Measurements from ENCODE around the gene JPH3.
"Not testable (repeated sequence)": the region's sequence is repeated elsewhere in the genome, so short reads cannot be mapped to it uniquely, and the experiment has no call there.

JPH3 gene

DNA sequence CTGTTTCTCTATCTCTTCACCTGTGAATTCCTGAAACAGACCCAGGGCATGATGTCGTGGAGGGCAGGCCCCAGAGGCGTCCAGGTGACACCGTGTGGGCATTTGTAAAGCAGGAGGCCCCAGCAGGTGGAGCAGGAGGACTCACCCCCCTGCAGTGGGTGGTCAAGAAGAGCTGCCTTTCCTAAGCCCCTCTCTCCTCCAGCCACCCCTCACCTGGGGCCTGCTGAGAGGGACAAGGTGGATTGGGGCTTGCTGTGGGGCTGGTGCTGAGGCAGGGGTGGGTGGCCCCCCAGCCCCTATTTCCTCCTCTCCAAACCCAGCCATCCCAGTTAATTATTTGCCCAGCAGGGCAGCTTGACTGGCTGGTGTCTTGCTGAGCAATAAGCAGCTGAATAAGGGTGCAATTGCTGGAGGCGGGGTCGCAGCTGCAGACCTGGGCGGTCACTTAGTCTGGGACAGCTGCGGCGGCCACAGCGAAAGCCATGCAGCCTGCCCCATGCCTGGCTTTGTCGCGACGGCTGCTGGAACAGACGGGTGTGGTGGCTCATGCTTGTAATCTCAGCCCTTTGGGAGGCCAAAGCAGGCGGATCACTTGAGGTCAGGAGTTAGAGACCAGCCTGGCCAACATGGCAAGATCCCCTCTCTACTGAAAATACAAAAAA lies 56.4 kb downstream of the JPH3 start:
- no peak for DNase-seq

DNA sequence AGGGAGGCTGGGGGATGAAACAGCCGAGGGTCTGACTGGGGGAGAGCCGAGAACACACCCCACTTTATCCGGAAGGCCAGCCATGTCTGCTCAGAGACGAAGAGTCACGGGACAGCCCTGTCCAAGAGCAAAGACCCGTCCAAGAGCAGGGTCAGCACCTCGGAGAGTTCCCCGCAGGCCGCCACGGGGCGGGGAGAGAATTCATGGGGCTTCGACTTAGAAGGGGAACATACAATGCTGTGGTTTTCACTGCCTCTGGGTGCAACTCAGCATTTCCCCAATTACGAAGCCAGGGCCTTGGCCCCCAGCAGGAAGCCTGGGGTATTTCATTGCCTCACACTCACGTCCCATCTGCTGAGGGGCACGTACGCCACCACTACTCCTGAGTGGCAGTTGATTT lies 59.3 kb downstream of the JPH3 start:
- no peak for DNase-seq

DNA sequence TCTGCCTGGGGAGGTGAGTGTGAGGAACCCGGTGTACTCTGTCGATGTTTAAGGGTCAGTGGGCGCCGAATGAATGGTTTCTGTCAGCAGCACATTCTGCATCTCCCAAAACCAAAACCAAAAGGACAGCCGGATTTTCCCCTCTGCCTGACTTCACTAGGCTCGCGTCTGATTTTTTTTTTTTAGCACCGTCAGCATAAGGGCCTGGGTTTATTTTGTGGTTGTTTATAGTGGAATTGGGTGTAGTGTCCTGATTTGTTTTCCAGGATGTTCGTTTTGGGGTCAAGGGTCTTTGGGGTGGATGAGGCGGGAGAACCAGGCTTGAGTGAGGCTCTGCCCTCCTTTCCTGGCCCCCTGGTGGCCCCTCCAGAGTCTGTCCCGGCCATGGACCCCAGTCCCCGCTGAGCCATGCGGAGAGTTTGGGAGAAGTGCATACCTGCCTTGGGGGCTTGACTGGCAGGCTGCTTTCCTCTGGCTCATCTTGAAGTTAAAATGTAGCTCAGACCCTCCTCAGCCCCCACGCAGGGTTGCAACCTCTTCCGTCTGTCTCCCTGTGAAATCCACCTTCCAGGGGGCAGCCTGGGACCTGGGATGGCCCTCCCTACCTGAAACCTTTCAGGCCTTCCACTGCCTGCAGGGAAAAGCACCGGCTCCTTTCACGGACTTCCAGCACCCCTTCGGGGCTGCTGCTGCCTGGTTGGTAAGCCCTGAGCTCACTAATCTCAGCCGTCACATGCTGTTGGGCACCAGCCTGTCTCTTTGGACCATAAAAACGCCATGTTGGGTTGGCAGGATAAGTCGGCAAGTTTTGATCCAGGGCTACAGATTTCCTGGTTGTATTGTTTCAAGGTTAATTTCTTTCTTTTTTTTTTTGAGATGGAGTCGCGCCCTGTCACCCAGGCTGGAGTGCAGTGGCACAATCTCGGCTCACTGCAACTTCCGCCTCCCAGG lies 60.2 kb downstream of the JPH3 start:
- no peak for DNase-seq

DNA sequence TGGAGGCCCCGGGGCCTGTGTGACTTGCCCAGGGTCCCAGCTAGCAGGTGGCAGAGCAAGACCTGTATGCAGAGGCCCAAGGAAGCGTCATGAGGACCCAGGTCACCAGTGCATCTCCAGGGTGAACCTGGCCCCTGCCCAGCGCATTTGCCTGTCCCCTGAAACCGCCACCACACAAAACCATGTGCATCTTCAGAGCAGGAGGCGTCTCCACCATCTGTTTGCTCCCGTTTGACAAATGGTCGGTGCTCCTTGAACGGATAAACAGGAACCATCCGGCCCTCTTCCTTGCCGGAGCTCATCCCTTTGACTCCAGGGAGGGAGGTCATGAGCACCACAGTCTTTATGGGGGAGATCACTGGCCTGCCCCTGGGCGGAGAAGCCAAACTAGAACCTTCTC lies 62.5 kb downstream of the JPH3 start:
- no peak for DNase-seq

DNA sequence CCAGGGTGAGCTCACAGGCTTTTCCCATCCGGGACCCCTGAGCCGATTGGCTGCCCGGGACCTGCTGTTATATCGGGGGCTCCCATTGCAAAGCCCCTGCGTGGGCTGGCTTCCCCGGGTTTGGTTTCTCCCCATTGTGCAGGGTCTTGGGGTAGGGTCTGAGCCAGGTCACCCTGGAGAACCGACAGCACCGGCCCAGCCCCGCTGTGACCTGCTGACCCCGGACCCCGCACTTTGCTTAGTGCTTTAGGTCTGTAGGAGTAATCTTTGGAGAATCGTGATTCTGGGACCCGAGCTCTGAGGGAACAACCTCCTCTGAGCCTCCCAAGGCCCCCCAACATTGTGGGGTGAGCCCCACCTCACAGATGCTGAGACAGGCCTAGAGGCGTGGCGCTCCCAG lies 62.9 kb downstream of the JPH3 start:
- DNase-seq: no peak

DNA sequence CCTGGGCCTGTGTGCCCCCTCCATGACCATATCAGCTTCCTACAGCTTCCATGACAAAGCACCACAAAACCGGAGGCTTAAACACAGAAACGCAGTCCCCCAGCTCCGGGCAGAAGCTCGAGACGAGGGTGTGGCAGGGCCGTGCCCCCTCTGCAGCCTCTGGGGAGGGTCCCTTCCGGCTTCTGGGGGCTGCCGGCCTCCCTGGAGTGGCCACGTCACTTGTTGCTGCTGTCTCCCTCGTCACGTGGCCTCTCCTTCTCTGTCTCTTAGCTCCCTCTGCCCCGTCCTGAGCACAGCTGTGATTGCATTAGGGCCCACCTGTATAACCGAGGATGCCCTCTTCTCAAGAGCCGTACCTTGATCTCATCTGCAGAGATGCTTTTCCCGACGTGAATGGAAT lies 64.6 kb downstream of the JPH3 start:
- no peak for DNase-seq

DNA sequence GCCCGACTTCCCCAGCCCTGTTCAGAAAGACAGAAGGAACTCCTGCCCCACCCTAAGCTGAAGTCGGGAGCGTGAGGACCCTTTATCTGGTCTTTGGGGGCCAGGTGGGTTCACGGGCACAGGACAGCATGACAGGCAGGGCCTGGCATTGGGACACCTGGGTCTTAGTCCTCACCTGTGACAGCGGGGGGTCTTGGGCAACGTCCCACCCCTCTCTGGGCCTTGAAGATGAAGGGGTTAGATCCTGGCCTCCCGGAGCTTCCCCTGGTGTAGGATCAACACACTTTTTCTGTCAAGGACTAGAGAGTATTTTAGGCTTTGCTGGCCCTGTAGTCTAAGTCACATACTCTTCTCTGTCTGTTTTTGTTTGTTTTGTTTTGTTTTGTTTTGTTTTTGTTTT lies 65.1 kb downstream of the JPH3 start:
- no peak for DNase-seq

DNA sequence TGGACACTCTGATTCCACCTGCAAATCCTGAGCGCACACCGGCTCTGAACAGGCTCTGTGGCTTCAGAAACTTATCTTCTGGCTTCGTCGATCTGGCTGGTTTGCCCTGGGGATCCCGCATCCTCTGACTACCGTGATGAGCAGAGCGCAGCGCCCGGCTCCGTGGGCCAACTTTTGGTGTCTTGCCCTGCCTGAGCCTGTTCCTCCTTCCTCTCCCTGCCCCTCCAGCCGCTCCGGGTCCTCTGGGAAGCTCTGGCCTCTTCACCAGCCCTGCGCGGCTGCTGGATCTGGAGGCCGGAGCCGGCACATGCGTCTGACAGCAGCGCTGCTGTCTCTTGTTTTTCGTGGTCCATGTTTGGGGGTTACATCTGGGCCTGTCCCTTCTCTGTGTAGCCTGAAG lies 65.6 kb downstream of the JPH3 start:
- no peak for DNase-seq

DNA sequence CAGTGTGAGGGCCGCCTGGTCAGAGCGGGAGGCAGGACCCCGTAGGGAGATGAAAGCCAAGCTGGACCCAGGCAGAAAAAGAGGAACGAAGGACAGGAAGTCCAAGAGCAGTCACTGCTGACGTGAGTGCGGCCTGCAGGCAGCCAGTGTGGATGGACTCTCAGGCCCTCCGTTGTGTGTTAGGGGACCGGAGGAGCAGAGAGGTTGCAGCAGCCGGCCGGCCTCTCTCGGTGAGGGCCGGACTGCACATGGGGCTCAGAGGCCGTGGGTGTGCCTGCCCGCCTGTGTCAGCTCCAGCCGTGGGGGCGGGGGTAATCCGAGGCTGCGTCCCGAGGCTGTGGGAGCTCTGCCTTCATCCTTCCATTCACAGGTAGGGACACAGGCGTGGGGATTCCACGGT lies 67.4 kb downstream of the JPH3 start:
- no peak for DNase-seq

DNA sequence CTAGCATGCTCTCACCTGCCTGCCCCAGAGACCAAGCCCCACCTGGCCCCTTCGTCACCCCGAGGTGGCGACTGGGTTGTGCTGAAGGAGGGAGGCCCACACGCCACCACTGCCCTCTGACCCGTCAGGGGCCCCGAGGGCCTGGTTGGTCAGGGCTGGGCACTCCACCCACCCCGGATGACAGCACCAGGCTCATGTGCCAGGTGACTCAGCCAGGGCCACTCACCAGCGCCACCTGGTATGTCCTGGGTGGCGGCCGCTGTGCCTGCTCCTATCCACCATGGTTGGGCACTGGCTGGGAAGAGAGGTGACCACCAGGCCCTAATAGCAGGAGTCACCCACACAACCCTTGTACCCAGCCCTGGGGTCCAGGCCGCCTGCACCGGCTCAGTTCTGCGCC lies 68.9 kb downstream of the JPH3 start:
- DNase-seq: no peak

DNA sequence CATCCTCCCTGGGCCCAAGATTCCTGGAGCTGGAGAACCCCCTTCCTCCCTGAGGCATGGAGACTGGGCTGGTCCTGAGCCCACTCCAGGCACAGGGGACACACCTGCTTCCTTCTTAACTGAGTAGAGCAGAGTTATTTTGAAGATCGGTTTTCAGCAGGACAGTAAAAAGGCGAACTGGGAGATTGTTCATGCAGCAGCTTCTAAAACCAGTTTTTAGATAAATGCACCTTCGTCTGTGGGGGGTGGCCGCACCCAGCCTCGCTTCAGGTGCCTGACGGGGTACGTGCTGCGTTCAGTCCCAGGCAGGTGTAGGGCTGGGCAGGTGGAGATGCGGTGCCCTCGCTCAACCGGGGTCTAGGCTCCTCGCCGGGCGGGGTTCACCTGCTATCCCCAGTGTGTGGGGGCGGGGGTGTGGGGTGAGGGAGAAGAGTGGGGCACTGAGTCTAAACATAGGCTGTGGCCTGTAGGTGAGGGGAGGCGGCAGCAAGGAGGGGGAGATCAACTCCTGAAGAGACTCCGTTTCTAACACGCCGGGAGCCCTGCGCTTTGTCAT lies 69.5 kb downstream of the JPH3 start:
- no peak for DNase-seq

DNA sequence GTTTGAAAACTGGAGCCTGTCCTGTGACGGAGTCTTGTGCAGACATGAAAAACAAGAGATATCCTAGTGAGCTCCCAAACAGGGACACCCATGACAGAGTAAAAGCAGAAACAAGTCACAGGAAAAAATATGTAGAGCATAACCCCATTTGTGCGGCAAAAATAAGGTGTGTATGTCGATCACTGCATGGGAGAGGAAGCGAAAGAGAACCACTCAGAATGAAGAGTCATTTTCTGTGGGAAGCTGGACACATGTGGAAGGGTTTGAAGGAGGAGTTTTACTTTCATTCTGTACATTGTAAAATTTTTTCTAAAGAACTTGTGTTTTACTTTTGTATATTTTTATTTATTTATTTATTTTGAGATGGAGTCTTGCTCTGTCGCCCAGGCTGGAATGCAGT lies 72.1 kb downstream of the JPH3 start:
- DNase-seq: no peak

DNA sequence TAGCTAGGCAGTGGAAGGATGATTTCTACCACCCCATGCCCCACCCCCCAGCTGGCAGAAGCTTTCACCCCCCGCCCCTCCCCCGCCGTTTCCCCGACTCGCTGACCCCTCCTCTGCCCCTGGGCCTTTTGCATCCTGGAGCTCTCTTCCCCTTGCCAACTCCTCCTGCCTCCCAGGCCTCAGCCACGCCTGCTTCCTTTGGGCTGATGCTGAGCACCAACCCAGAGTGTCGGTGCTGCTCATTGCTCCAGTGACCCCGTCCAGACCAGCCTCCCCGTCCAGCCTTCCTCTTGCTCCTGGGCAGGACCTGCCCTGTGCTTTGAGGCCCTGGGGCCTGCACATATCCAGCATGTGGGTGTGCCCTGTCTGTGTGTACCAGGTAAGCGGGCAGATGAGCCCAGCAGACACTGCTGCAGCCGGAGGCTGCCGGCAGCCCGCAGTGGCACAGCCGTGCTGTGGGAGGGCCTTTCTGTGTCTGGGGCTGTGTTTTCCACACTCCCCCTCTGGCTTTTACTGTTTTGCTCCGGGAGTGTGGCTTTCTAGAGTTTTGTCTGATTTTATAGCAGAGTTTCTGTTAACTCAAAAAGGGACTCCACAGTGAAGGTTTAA lies 72.9 kb downstream of the JPH3 start:
- no peak for DNase-seq

DNA sequence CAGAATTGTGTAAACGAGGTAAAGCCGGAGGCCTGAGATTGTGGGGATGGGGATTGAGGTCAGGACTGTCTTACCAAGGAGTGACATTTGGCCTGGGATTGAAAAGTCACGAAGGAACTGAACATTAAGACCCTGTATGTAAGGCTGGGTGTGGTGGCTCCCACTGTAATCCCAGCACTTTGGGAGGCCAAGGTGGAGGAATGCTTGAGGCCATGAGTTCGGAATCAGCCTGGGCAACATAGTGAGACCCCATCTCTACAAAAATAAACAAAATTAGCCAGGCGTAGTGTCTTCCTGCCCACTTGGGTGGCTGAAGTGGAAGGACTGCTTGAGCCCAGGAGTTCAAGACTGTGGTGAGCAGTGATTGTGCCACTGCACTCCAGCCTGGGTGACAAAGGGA lies 75.5 kb downstream of the JPH3 start:
- no peak for DNase-seq

DNA sequence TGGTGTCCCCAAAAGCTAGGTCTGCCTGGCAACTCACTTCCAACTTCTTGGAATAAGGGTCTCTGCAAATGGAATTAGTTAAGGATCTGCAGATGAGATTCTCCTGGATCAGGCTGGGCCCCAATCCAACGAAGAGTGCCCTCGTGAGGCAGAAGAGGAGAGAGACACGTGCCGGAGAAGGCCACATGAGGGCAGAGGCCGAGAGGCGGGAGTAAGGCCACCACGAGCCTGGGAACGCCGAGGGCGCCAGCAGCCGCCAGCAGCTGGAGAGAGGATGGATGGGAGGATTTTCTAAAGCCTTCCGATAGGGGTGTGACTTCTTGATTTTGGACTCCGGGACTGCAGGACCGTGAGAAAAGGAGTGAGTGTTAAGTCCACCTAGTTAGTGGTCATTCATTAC lies 76.3 kb downstream of the JPH3 start:
- no peak for DNase-seq

DNA sequence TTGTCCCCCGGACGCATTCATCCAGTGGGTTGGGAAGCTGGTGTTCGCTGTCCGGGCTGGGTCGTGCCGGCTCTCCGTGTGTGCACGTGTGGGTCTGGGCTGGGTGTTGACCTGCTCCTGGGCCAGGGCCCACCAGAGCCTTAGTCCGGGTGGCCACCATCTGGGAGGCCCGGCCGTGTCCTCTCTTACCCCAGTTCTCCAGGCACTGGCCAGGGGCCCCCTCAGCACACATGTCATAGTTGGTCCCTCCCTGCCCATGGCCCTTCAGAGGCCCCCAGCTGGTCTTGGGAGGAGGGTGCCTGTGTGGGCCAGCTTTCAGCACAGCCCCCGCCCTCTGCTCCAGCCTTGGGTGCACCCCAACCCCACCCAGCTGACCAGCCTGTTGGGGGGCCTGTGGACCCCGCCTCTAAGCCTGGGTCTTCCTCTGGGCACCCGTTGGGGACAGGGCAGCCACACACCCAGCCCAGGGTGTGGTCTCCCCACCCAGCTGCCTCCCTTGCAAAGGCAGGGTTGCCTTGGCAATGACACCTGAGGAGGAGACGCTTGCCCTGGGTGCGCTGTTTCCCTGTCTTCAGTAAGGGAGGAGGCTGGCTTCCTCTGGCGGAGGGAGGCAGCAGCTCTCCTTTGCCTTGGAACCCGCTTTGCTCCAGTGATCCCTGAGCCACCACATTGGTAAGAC lies 77.4 kb downstream of the JPH3 start:
- DNase-seq: no peak

DNA sequence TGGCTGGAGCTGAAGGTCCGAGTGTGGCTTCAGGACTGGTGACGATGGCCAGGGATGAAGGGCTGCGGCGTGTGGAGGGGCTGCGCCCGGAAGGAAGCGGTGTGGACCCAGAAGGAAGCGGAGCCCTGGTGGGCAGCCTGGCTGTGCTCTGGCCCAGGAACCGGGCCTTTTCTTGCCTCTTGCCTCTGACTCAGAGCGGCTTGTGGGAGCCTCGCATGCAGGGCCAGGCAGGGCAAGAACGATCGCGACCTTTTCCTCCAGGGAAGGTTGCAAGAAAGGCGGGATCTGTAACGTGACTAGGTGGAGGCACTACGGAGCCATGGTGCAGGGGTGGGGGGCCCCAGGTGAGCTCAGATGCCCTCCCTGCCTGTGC lies 78.0 kb downstream of the JPH3 start:
- DNase-seq: no peak

DNA sequence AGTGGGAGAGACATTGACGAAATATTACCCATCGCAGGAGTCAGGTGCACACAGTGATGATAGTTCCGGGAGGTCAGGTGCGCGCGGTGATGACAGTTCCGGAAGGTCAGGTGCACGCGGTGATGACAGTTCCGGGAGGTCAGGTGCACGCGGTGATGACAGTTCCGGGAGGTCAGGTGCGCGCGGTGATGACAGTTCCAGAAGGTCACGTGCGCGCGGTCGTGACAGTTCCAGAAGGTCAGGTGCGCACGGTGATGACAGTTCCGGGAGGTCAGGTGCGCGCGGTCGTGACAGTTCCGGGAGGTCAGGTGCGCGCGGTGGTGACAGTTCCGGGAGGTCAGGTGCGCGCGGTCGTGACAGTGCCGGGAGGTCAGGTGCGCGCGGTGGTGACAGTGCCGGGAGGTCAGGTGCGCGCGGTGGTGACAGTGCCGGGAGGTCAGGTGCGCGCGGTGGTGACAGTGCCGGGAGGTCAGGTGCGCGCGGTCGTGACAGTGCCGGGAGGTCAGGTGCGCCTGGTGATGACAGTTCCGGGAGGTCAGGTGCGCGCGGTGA lies 78.8 kb downstream of the JPH3 start:
- DNase-seq: not testable (repeated sequence)

DNA sequence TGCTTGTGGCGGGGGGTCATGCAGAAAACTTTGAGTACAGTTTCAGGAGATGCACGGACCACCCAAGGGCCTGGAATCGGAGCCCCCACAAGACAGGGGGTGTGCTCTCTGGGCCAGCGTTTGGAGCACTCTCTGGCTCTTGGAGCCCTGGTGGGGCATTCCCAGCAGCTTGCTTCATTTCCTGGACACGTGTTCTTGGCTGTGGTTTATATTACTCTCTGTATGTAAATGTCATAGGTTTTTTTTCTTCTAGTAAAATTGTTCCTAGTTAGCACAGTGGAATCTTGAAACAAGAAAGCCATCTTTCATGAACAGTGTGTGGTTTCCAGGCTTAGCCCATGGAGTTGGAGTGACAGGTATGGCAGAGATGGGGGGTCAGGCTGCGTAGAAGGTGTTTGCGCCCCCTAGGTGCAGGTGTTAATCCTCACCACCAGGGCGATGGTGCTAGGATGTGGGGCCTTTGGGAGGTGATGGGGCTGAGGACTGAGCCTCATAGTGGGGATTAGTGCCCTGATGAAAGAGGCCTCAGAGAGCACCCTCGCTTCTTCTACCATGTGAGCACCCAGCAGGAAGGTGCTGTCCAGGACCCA lies 79.8 kb downstream of the JPH3 start:
- DNase-seq: no peak

DNA sequence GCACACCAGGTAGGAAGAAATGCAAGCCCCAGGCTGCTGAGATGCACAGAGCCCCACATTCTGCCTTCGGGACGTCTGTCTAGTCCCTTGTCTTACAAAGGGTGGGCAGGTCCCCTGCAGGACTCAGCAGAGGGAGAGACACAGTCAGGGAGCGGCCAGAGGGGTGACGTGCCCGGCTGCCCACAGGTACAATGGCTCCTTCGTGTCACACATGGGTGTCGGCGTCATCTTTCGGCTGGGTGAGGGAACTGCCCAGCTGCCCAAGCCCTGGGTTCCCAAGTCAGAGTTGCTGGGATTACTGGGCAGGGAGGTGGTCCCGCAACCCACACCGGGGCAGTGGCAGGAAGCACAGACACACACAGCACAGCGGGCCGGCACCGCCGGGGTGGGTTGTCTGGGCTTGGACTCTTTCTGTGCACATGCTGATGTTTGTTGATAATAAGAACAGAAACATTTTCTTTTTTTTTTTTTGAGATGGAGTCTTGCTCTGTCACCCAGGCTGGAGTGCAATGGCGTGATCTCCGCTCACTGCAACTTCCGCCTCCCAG lies 80.6 kb downstream of the JPH3 start:
- no peak for DNase-seq

DNA sequence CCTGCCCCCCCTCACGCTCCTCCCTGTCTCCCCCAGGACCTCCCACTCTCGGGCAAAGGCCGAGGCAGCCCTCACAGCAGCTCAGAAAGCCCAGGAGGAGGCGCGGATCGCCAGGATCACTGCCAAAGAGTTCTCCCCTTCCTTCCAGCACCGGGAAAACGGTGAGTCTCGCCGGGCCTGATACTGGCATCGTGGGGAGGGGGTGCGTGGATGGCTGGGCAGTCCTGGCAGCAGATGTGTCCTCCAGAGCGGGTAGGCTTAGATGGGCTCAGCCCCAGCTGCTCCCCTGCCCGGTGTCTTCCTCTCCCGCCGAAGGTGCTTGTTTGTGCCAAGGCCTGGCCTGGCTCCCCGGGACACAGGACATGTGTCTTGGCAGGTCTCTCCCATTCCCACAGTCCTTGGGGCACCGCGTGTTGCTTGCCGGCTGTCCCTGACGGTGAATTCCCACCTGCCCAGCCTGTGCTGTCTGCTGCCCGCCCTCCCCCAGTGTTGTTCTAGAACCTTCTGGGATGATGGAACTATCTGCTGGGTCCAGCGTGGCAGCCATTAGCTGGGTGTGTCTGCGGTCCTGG lies 81.9 kb downstream of the JPH3 start:
- DNase-seq: no peak
